Ramos (cell line): Measurements from ENCODE around the gene ELMO2.

ENCODE experiments used
- in situ Hi-C: fragments of 300-500 bp; cut with MboI; formaldehyde crosslinking; loops from one replicate; pipeline ENCODE4 v1.14.3; 2022; ENCODE audit warnings: low sequenced_read_pairs; ENCODE audit not compliant: unreplicated experiment

The ELMO2 gene, protein sequence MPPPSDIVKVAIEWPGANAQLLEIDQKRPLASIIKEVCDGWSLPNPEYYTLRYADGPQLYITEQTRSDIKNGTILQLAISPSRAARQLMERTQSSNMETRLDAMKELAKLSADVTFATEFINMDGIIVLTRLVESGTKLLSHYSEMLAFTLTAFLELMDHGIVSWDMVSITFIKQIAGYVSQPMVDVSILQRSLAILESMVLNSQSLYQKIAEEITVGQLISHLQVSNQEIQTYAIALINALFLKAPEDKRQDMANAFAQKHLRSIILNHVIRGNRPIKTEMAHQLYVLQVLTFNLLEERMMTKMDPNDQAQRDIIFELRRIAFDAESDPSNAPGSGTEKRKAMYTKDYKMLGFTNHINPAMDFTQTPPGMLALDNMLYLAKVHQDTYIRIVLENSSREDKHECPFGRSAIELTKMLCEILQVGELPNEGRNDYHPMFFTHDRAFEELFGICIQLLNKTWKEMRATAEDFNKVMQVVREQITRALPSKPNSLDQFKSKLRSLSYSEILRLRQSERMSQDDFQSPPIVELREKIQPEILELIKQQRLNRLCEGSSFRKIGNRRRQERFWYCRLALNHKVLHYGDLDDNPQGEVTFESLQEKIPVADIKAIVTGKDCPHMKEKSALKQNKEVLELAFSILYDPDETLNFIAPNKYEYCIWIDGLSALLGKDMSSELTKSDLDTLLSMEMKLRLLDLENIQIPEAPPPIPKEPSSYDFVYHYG

GRCh38 chr20:46406200-46406985 is at the start of gene ELMO2:
TSS of gene ELMO2 (minus strand) at chr20:46406615. CDS start at chr20:46394482, 12,133 bp downstream.
- in situ Hi-C loops = no loop called here

GRCh38 chr20:46455729-46456128 is 49.3 kb upstream of the ELMO2 start:
- in situ Hi-C loops = no loop called here

- in situ Hi-C loops = no loop called here
Measured at GRCh38 chr20:46446851-46447250, 40.4 kb upstream of the ELMO2 start.

GRCh38 chr20:46439837-46440236 is 33.4 kb upstream of the ELMO2 start:
- in situ Hi-C loops = no loop called here

DNA sequence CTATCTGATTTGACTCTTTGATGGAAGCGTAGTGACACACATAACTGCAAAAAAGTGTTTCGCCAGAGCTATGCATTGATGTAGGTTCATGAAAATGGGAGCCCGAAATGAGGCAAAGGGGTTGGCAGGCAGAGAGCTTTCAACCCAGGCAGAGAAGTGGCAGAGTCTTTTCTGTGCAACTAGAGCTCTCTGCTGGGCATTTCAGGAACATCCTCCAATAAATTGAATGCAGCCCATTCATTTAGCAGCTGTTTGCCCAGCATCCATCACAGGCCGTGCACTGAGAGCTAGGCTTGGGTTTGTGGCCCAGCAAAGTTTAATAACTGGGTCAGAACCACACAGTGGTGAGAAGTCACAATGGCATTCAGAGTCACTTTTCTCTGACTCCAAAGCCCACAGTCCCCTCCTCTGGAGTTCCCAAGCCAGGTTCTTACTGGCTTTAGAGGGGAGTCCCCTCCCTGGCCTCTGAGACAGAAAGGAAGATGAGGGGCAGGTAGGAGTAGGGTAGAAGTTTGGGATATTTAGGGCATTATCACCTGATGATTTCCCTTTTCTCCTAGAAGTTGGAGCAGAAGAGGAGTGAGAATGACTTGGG is 31.8 kb upstream of the ELMO2 start:
- in situ Hi-C loops = no loop called here

DNA sequence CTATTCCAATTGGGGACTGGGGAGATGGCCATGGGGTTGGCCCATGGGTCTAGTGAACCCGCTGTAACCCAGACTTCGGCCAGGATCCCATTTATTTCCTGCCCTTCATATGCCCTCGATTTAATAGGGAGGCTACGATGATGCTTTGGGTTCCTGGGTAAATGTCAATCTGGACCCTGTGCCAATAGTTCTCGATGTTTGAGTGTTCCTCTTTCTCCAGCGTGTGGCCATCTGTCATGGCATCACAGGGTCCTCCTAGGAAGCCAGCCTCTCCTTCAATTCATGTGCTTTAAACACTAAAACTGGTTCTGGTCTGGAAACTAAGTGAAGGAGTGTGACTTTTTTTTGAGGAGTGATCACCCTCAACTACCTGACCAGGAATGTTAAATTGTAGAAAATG is 28.7 kb upstream of the ELMO2 start:
- in situ Hi-C loops = no loop called here

- in situ Hi-C loops = no loop called here
Measured at GRCh38 chr20:46434597-46434996, 28.2 kb upstream of the ELMO2 start.

GRCh38 chr20:46433051-46433450 is 26.6 kb upstream of the ELMO2 start:
- in situ Hi-C loops = no loop called here

DNA sequence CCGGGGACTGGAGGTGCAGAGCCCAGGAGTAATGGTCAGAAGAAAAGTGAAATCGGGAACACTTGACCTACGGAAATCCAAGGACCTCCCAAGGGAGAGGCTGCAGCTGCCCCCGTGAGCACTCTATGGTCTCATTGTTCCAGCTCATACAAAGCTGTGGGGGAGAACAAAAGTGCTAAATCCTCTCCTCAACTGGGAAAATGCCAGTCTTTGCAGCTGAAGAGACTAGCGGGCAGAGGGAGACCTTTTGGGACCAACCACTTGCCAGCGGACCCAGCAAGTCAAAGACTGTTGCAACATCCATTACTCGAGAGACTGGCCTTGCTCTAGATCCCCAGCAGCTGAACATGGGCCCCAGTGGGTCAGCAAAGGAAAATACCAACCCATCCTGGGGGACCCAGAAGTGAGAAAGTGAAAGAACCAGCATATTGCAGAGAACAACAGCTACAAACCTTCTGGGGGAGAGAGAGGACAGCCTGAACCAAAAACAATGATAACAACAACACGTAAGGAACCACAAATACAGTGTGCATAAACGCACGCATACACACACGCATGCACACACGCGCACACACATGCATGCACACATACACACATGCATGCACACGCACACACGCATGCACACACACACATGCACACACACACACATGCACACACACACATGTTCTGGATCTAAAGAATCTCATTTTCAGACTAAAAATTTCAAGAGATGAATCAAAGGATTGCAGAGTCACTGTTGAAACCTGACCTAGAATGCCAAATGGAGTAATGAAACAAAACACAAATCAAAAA is 24.7 kb upstream of the ELMO2 start:
- in situ Hi-C loops = no loop called here

DNA sequence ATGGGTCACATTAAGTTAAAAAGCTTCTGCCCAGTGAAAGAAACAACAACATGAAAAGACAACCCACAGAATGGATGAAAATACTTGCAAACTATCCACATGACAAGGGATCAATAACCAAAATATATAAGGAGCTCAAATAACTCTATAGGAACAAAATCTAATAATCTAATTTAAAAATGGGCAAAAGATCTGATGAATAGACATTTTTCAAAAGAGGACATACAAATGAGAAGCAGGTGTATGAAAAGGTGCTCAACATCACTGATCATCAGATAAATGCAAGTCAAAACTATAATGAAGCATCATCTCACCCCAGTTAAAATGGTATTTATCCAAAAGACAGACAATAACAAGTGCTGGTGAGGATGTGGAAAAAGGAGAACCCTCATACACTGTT is 21.0 kb upstream of the ELMO2 start:
- in situ Hi-C loops = no loop called here

DNA sequence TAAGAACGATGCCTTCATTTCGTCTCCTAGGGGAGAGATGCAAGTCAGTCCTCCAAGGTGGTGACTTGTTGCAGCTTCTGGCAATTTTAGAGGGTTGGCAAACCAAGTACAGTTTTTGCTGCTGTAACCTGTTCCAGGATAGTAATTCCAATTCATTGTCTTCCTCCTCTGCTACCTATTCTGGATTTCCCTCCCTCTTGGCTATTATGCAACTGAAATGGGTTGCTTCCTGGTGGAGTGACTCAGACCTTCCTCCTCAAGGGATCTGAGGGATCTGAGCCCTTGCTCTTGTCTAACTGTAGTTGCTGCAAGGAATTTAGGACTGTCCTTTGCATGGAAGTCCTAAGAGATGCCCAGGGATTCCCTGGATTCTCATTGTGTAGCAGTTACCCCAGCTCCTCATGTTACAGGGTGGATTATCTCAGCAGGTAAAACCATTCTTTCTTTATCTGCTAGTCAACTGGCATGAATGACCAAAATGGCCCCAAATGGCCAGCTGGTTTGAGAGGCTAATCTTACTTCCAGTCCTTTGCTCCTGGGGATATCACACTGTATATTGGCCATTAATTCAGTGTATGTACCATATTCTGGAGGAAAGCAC is 17.6 kb upstream of the ELMO2 start:
- in situ Hi-C loops = no loop called here

DNA sequence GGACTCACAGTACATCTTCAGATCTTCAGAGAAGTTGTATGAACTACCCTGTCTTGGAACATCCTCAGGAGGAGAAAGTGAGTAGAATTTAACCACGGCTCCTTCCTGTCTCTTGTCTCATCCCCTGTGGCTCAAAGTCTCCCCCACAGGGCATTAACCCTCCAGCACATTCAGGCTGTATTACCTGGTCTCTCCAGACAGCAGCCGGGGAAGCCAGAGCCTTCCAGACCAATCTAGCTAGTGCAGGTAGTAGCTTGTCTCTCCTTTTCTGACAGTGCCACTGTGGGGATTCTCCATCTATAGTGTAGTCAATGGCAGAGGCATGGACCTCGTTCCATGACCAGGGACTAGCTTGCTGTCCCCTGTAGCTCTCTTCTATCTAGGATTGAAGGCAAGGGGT is 16.9 kb upstream of the ELMO2 start:
- in situ Hi-C loops = no loop called here

- in situ Hi-C loops = no loop called here
Measured at GRCh38 chr20:46420878-46421277, 14.5 kb upstream of the ELMO2 start.

DNA sequence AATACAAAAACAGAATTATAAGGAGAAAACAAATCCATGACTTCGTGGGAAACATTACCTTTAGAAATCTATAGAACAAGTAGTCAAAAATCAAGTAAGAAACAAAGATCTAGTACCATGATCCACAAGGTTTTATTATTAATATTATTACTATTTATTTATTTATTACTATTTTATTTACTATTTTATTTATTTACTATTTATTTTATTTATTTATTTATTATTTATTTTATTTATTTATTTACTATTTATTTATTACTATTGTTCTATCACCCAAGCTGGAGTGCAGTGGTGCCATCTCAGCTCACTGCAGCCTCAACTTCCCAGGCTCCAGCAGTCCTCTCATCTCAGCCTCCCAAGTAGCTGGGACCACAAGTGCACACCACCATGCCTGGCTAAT is 13.5 kb upstream of the ELMO2 start:
- in situ Hi-C loops = no loop called here

DNA sequence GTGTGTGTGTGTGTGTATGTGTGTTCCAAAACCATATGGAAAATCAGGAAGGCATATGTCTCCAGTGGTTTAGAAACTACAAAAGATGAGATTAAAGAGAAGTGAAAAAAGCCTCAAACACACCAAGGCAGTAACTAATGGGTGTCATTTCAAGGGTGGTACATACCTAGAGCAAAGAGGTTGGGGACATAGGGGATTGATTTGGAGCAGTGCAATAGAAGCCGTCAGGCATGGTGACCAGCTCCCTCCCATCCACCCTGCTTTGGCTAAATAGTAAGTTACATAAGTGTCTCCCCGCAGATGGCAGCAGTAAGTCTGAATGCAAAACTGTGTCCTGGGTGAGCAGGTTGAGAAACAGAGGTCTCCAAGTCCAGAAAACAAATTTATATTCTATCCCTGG is 10.4 kb upstream of the ELMO2 start:
- in situ Hi-C loops = no loop called here

GRCh38 chr20:46416421-46416820 is 10.0 kb upstream of the ELMO2 start:
- in situ Hi-C loops = no loop called here

DNA sequence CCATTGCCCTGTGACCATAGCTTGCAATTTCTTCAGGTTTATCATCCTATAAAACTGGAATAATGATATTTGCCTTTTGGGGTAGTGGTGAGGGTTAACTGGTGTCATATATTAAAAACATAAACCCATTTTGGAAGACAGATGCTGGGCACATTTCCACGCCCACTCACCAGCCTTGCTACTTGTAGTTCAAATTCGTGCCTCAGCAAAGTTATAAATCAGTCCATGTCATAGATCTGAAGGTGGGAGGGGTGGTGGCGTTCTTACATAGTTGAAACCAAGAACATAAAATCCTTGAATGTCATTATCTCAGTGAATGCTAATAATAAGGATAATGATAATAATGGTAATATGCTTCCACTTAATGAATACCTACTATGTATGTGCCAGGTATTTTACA is 9.4 kb upstream of the ELMO2 start:
- in situ Hi-C loops = no loop called here

DNA sequence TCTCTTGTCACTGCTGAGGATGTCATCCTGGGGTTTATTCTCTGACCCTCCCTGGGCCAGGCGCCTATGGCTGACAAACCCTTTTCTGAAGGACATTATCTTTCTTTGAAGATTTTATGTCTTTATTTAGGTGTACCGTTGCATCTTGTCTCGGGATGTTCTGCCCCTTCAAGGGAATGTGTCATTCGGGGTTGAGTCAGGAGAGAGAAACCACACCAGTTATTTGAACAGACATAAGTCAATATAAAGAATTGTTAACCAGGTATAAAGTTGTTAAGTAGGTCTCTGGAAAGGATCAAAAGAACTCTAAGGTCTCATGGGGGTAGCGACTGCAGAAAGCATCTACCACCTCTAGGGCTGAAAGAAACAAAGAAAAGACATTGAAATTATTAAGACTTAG is 8.2 kb upstream of the ELMO2 start:
- in situ Hi-C loops = no loop called here

DNA sequence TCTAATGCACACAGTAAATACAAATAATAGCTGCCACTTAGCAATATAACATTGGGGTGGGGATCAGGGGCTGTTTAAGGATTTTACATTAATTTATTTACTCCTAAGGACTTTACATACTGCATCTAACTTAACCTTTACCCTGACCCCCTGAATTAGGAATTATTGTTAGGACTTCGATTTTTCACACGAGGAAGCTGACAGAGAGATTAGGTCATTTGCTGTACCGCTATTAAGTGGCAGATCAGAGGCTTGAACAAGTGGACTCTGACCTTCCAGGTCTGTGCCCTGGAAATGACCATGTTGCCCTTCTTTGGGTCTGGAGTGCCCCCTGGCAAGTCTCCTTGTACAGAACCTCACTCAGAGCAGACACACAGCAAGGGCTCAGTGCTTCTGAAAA is 5.2 kb upstream of the ELMO2 start:
- in situ Hi-C loops = no loop called here
